Pulmonary artery endothelial cell (primary cell): ENCODE data around the gene RHOBTB1. TPM values are rescaled to one million over a fixed set of nuclear protein-coding genes. Genes with fewer than 3 reads are reported as not detected.
"Not testable (repeated sequence)": the region's sequence is repeated elsewhere in the genome, so short reads cannot be mapped to it uniquely, and the experiment has no call there.

ENCODE experiments used
- DNase-seq: peaks from one replicate; pipeline ENCODE4 v3.0.0-alpha.2; 2011; ENCODE audit warnings: low read depth, low spot score
- total RNA-seq: library from RNA; depleted of rRNA; stranded (reverse); fragments of >200 nt; gene quantifications from 2 replicates; pipeline ENCODE4 v1.2.3, GENCODE V29; 2014

Gene RHOBTB1
- total RNA-seq, 1 donor from 2014 or later: 38.6 TPM

- no peak for DNase-seq
Observed at GRCh38 chr10:60868946-60869345, 75.0 kb downstream of the RHOBTB1 start.

GRCh38 chr10:60865198-60865783 lies 78.7 kb downstream of the RHOBTB1 start:
- no peak for DNase-seq

- no peak for DNase-seq
Observed at GRCh38 chr10:60863796-60864195, 80.2 kb downstream of the RHOBTB1 start.

- no peak for DNase-seq
Observed at GRCh38 chr10:60862517-60862916, 81.5 kb downstream of the RHOBTB1 start.

- no peak for DNase-seq
Observed at GRCh38 chr10:60856405-60856804, 87.6 kb downstream of the RHOBTB1 start.

GRCh38 chr10:60853637-60854036 lies 90.3 kb downstream of the RHOBTB1 start:
- no peak for DNase-seq

GRCh38 chr10:60853107-60853506 lies 90.9 kb downstream of the RHOBTB1 start:
- no peak for DNase-seq

- DNase-seq: no peak
Observed at GRCh38 chr10:60849740-60850139, 94.2 kb downstream of the RHOBTB1 start.

GRCh38 chr10:60849217-60849616 lies 94.8 kb downstream of the RHOBTB1 start:
- DNase-seq: no peak

- no peak for DNase-seq
Observed at GRCh38 chr10:60848680-60849079, 95.3 kb downstream of the RHOBTB1 start.

- no peak for DNase-seq
Observed at GRCh38 chr10:60848126-60848525, 95.9 kb downstream of the RHOBTB1 start.

- no peak for DNase-seq
Observed at GRCh38 chr10:60846173-60846572, 97.8 kb downstream of the RHOBTB1 start.

GRCh38 chr10:60845038-60845437 lies 98.9 kb downstream of the RHOBTB1 start:
- DNase-seq: no peak

GRCh38 chr10:60842694-60843093 lies 101.3 kb downstream of the RHOBTB1 start:
- no peak for DNase-seq

- DNase-seq: not testable (repeated sequence)
Observed at GRCh38 chr10:60841227-60841626, 102.8 kb downstream of the RHOBTB1 start.

- DNase-seq: no peak
Observed at GRCh38 chr10:60835049-60835448, 108.9 kb downstream of the RHOBTB1 start.

- no peak for DNase-seq
Observed at GRCh38 chr10:60834401-60834800, 109.6 kb downstream of the RHOBTB1 start.

- DNase-seq: not testable (repeated sequence)
Observed at GRCh38 chr10:60832136-60832535, 111.8 kb downstream of the RHOBTB1 start.

- DNase-seq: peak; percentile 73
Observed at GRCh38 chr10:60828489-60828852, 115.5 kb downstream of the RHOBTB1 start.

- peak; percentile 96 for DNase-seq
Observed at GRCh38 chr10:60827791-60828488, 116.0 kb downstream of the RHOBTB1 start.

GRCh38 chr10:60825520-60825919 lies 118.5 kb downstream of the RHOBTB1 start:
- DNase-seq: no peak

GRCh38 chr10:60823324-60823723 lies 120.7 kb downstream of the RHOBTB1 start:
- DNase-seq: no peak

GRCh38 chr10:60822809-60823208 lies 121.2 kb downstream of the RHOBTB1 start:
- no peak for DNase-seq
